ENCODE measurements around the gene HIPK2. TPM values are rescaled to one million over a fixed set of nuclear protein-coding genes. Genes with fewer than 3 reads are reported as not detected.
A peak's percentile ranks its signal among the peaks of the same experiment; 100 is the strongest.

Gene HIPK2
- 100 to 1,000 TPM in 1 of 2 donors, 10 to 100 TPM in 1; 95.1 to 125 TPM for total RNA-seq
- 32.0 TPM for polyA plus RNA-seq (2013, experiment 1 of 2)
- polyA plus RNA-seq (2013, experiment 2 of 2), result 35.9 TPM
- long read RNA-seq, experiment 1, partial matches to known transcripts, result 1 of 36 reads
- long read RNA-seq, experiment 1, other reads (novel, unspliced or antisense), result 35 of 36 reads
- long read RNA-seq, experiment 2, partial matches to known transcripts, result 7 of 151 reads
- long read RNA-seq, experiment 2, other reads (novel, unspliced or antisense), result 144 of 151 reads
- long read RNA-seq, experiment 3, partial matches to known transcripts, result 7 of 61 reads
- long read RNA-seq, experiment 3, other reads (novel, unspliced or antisense), result 54 of 61 reads
- long read RNA-seq, experiment 4, partial matches to known transcripts, result 0 of 4 reads
- long read RNA-seq, experiment 4, other reads (novel, unspliced or antisense), result 4 of 4 reads

DNA sequence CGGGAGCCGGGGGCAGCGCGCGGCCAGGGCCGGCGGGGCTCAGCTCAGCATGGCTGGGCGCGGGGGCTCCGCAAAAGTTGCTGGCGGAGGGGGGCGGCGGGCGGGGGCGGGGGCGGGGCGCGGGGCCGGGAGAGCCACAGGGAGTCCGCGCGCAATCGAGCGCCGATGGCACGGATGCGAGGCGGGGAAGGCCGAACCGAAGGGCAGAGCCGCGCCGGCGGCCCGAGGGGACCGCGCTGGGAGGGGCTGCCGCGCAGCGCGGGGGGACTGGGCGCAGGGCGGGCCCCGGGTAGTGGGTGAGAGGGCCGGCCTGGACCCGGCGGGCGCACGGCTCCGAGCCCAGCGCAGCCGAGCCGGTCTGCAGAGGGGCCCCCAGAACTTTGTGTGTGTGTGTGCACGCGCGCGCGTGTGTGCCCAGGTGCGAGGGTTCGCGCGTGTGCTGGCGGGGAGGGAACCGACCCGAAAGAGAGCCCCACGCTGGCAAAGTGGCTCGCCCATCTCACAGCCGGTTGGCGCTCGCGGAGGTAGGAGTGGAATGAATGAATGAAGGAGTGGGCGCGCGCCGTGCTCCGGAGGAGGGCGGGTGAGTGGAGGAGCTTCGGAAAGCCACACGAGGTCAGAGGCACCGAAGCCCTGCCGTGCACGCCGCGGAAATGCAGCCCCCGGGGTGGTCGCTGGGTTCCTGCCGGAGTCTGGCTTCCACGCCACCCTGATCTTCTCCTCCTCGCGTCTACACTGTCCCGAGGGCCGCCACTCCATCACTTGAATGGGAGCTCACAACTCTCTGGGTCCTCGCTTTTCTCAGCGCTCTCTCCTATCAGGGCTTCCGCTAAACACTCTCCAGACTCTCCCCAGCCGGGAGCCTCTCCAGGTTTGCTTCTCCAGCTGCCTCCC lies at the start of gene HIPK2:
Gene HIPK2, minus strand, starts transcription at position 51 of the 894 bp plus-strand sequence. CDS start 375 bp downstream, outside the sequence.
- 0 to 1% methylated on average over 16 to 87 of the region's 96 CpGs for WGBS, 2 experiments (ENCODE audit: insufficient coverage in 1 of 2, insufficient read length in 1 of 2)
- peak within 1 kb of the TSS; percentile 96 for H3K4me3 Mint-ChIP-seq
- peaks cover 3% of the 10 kb centered on the region for H3K36me3 Mint-ChIP-seq (ENCODE audit: low read depth)
- Histone ChIP-seq H3K9me3 (ENCODE audit: control insufficient read depth, low read length) (no peaks in the 10 kb centered on the region), H3K27me3 (ENCODE audit: control insufficient read depth, insufficient read depth, low read length, poor library complexity, severe bottlenecking) (peaks cover 15% of the 10 kb centered on the region), H3K4me1 (ENCODE audit: control insufficient read depth, insufficient read depth, low read length) (peaks cover 5% of the 10 kb centered on the region), H3K9ac (ENCODE audit: extremely low read depth, low read length, poor library complexity, severe bottlenecking) (peak within 1 kb of the TSS; percentile 81), H3K27ac (ENCODE audit: low read depth, low read length) (peak within 1 kb of the TSS; percentile 56), H3K4me3 (ENCODE audit: low read length) (peak within 1 kb of the TSS; percentile 97), H3K36me3 (ENCODE audit: control insufficient read depth, insufficient read depth, low read length) (peaks cover 14% of the 10 kb centered on the region)
- peak within 1 kb of the TSS; percentile 93 for H3K27ac Mint-ChIP-seq
- peak; percentile 87 for DNase-seq
- H3K27me3 Mint-ChIP-seq (ENCODE audit: insufficient read depth), result peaks cover 27% of the 10 kb centered on the region
- TF ChIP-seq, protein P1, sequence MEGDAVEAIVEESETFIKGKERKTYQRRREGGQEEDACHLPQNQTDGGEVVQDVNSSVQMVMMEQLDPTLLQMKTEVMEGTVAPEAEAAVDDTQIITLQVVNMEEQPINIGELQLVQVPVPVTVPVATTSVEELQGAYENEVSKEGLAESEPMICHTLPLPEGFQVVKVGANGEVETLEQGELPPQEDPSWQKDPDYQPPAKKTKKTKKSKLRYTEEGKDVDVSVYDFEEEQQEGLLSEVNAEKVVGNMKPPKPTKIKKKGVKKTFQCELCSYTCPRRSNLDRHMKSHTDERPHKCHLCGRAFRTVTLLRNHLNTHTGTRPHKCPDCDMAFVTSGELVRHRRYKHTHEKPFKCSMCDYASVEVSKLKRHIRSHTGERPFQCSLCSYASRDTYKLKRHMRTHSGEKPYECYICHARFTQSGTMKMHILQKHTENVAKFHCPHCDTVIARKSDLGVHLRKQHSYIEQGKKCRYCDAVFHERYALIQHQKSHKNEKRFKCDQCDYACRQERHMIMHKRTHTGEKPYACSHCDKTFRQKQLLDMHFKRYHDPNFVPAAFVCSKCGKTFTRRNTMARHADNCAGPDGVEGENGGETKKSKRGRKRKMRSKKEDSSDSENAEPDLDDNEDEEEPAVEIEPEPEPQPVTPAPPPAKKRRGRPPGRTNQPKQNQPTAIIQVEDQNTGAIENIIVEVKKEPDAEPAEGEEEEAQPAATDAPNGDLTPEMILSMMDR (conservative IDR thresholded peaks at IDR 0.05), result peak; percentile 9
- no peaks in the 10 kb centered on the region for H3K9me3 Mint-ChIP-seq
- H3K4me1 Mint-ChIP-seq, result peaks cover 22% of the 10 kb centered on the region

DNA sequence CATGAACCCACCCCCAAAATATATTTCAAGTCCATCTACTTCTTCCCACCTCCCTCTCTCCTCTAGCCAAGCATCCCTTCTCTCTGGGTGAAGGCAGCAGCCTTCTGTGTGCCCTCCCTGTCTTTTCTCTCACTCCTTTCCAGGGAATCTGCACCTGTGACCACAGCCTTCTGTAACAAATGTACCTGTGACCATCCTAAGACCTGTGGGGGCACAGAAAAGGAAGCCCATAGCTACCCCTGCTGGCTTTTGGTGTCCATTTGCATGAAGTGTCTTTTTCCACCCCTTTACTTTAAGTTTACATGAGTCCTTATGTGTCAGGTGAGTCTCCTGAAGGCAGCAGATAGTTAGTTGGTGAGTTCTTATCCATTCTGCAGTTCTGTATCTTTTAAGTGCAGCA lies 49.2 kb upstream of the HIPK2 start:
- Histone ChIP-seq H3K4me1 (ENCODE audit: control insufficient read depth, insufficient read depth, low read length) (peaks cover 15% of the 10 kb centered on the region), H3K9ac (ENCODE audit: extremely low read depth, low read length, poor library complexity, severe bottlenecking) (no peak overlapping the region), H3K4me3 (ENCODE audit: low read length) (no peak overlapping the region), H3K9me3 (ENCODE audit: control insufficient read depth, low read length) (peaks cover 12% of the 10 kb centered on the region), H3K36me3 (ENCODE audit: control insufficient read depth, insufficient read depth, low read length) (no peaks in the 10 kb centered on the region), H3K27me3 (ENCODE audit: control insufficient read depth, insufficient read depth, low read length, poor library complexity, severe bottlenecking) (peaks cover 7% of the 10 kb centered on the region), H3K27ac (ENCODE audit: low read depth, low read length) (no peak overlapping the region)
- TF ChIP-seq, protein P1 (conservative IDR thresholded peaks at IDR 0.05), result peak; percentile 45
- DNase-seq, result no peak
- peaks cover 8% of the 10 kb centered on the region for H3K9me3 Mint-ChIP-seq
- H3K27ac Mint-ChIP-seq, result no peak overlapping the region
- no peaks in the 10 kb centered on the region for H3K27me3 Mint-ChIP-seq (ENCODE audit: insufficient read depth)
- H3K36me3 Mint-ChIP-seq (ENCODE audit: low read depth), result no peaks in the 10 kb centered on the region
- H3K4me3 Mint-ChIP-seq, result no peak overlapping the region
- peaks cover 41% of the 10 kb centered on the region for H3K4me1 Mint-ChIP-seq

DNA sequence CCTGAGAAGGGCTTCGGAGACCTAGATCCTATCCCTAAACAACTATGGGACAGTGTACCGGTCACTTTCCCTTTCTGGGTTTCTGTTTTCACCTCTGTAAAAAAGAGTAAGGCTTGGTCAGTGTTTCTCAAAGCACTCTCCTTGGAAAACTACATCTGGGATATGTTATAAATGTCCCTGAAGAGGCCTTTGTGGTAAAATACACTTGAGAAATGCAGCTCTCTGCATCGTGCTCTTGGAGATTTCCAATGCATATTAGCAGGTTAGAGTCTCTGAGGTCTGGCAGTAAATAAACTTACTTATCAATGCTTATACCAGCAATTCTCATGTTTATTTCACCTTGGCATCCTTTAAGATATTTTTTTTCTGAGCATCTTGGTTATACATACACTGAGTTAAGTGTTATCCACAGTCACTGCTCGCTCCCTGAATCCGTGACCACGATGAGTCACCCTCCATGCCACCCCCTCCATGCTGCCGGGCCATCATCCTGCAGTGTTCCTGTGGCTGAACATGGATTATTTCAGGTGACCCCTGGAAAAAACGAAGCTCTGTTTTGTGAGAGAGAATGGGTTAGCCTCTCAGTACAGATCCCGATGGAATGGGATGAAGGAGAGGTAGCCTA lies 48.0 kb upstream of the HIPK2 start:
- H3K36me3 Mint-ChIP-seq (ENCODE audit: low read depth), result no peaks in the 10 kb centered on the region
- Histone ChIP-seq H3K36me3 (ENCODE audit: control insufficient read depth, insufficient read depth, low read length) (no peaks in the 10 kb centered on the region), H3K27ac (ENCODE audit: low read depth, low read length) (no peak overlapping the region), H3K9ac (ENCODE audit: extremely low read depth, low read length, poor library complexity, severe bottlenecking) (no peak overlapping the region), H3K4me1 (ENCODE audit: control insufficient read depth, insufficient read depth, low read length) (peaks cover 15% of the 10 kb centered on the region), H3K9me3 (ENCODE audit: control insufficient read depth, low read length) (peaks cover 12% of the 10 kb centered on the region), H3K27me3 (ENCODE audit: control insufficient read depth, insufficient read depth, low read length, poor library complexity, severe bottlenecking) (peaks cover 7% of the 10 kb centered on the region), H3K4me3 (ENCODE audit: low read length) (no peak overlapping the region)
- no peaks in the 10 kb centered on the region for H3K27me3 Mint-ChIP-seq (ENCODE audit: insufficient read depth)
- DNase-seq, result no peak
- TF ChIP-seq, protein P1 (conservative IDR thresholded peaks at IDR 0.05), result no peak
- 79 to 87% methylated on average over 4 to 9 of the region's 9 CpGs for WGBS, 2 experiments (ENCODE audit: insufficient coverage in 1 of 2, insufficient read length in 1 of 2)
- peaks cover 34% of the 10 kb centered on the region for H3K4me1 Mint-ChIP-seq
- no peak overlapping the region for H3K27ac Mint-ChIP-seq
- H3K4me3 Mint-ChIP-seq, result no peak overlapping the region
- peaks cover 8% of the 10 kb centered on the region for H3K9me3 Mint-ChIP-seq
